Endometrium (tissue), 2 donors: ENCODE results near the gene KCTD11.
A peak's percentile ranks its signal among the peaks of the same experiment; 100 is the strongest.
"Not testable (repeated sequence)": the region's sequence is repeated elsewhere in the genome, so short reads cannot be mapped to it uniquely, and the experiment has no call there.

Experiments
- FAIRE-seq: peaks from 2 replicates; lab custom pipeline; 2012; peaks lifted over from hg19 to GRCh38; lab: Jason Lieb, UNC
- donor health status: control.
- donor health status: control.

KCTD11 gene

GRCh38 chr17:7322520-7323194 lies 29.3 kb upstream of the KCTD11 start:
- no peak for FAIRE-seq

GRCh38 chr17:7323731-7324437 lies 28.1 kb upstream of the KCTD11 start:
- FAIRE-seq: no peak

GRCh38 chr17:7324438-7324779 lies 27.6 kb upstream of the KCTD11 start:
- no peak for FAIRE-seq

- FAIRE-seq: no peak
These were observed 26.9 kb upstream of the KCTD11 start for GRCh38 chr17:7325031-7325528.

- no peak for FAIRE-seq
These were observed 25.8 kb upstream of the KCTD11 start for GRCh38 chr17:7326186-7326585.

- no peak for FAIRE-seq
These were observed 24.9 kb upstream of the KCTD11 start for GRCh38 chr17:7327056-7327455.

GRCh38 chr17:7327501-7327900 lies 24.5 kb upstream of the KCTD11 start:
- no peak for FAIRE-seq

GRCh38 chr17:7328009-7328408 lies 24.0 kb upstream of the KCTD11 start:
- FAIRE-seq: no peak

GRCh38 chr17:7328840-7329373 lies 23.1 kb upstream of the KCTD11 start, which contains the start of gene NEURL4:
NEURL4 (minus strand) TSS chr17:7329335; CDS start chr17:7329312, 23 bp downstream.
- no peak for FAIRE-seq

GRCh38 chr17:7329374-7329996 lies 22.5 kb upstream of the KCTD11 start:
- peak; percentile 92 for FAIRE-seq

- no peak for FAIRE-seq
These were observed 21.8 kb upstream of the KCTD11 start for GRCh38 chr17:7329997-7330637.

GRCh38 chr17:7330638-7331015 lies 21.3 kb upstream of the KCTD11 start:
- no peak for FAIRE-seq

GRCh38 chr17:7332111-7332510 lies 19.9 kb upstream of the KCTD11 start:
- FAIRE-seq: no peak

GRCh38 chr17:7332600-7333069 lies 19.3 kb upstream of the KCTD11 start:
- not testable (repeated sequence) for FAIRE-seq

- no peak for FAIRE-seq
These were observed 16.9 kb upstream of the KCTD11 start for GRCh38 chr17:7334938-7335538.

- not testable (repeated sequence) for FAIRE-seq
These were observed 16.2 kb upstream of the KCTD11 start for GRCh38 chr17:7335765-7336164.

GRCh38 chr17:7336240-7337175 lies 15.5 kb upstream of the KCTD11 start, which contains the start of gene ACAP1:
ACAP1 (plus strand) TSS chr17:7336529; CDS start chr17:7336735, 206 bp downstream.
- FAIRE-seq: no peak

GRCh38 chr17:7337600-7337999 lies 14.4 kb upstream of the KCTD11 start:
- not testable (repeated sequence) for FAIRE-seq

GRCh38 chr17:7340179-7340578 lies 11.8 kb upstream of the KCTD11 start:
- no peak for FAIRE-seq

GRCh38 chr17:7341842-7342241 lies 10.1 kb upstream of the KCTD11 start:
- no peak for FAIRE-seq

- no peak for FAIRE-seq
These were observed 8.7 kb upstream of the KCTD11 start for GRCh38 chr17:7343250-7343649.
